HepG2 (cell line): ENCODE data around the gene RIN3. TPM values are rescaled to one million over a fixed set of nuclear protein-coding genes. Genes with fewer than 3 reads are reported as not detected.

ENCODE experiments used
- ATAC-seq: fragments of 200-7000 bp; cut with Tn5 transposase; 3 replicates; pipeline ENCODE4 v1.9.1; 2020; ENCODE audit warnings: mild to moderate bottlenecking, moderate library complexity
- BruUV-seq: library from RNA; stranded (reverse); fragments of 400-500 nt; replicated peaks from 2 replicates; lab custom pipeline; 2021; lab: Mats Ljungman, UMichigan
- CTCF ChIA-PET: fragments of 300-600 bp; formaldehyde crosslinking; extraction: SDS; loops from one replicate; lab custom pipeline; 2021; ENCODE audit warnings: low total read pairs, inconsistent platforms, low intra/inter-chr PET ratio; lab: Yijun Ruan, JAX
- POLR2A ChIA-PET: fragments of 350-600 bp; sonication (Branson Sonifier 250); formaldehyde crosslinking; loops from one replicate; lab custom pipeline; 2020; ENCODE audit warnings: antibody characterized with exemption, inconsistent platforms; lab: Yijun Ruan, JAX
- DNase-seq: peaks from one replicate; pipeline ENCODE4 v3.0.0-alpha.2; 2015; ENCODE audit warnings: low spot score
- FAIRE-seq: peaks from 3 replicates; lab custom pipeline; 2011; peaks lifted over from hg19 to GRCh38; lab: Jason Lieb, UNC
- H2AFZ ChIP-seq: one replicate; pipeline ENCODE4 v1.6.1; 2011; ENCODE audit warnings: low read length, inconsistent platforms
- H3K27ac ChIP-seq: fragments of 300-600 bp; 3 replicates; pipeline ENCODE4 v1.8.0; 2011; ENCODE audit warnings: mixed run types, mild to moderate bottlenecking, mixed read lengths, low read length, inconsistent platforms; ENCODE audit not compliant: insufficient read depth; ENCODE audit errors: extremely low read length
- H3K27me3 ChIP-seq, 2 experiments: fragments of 200-600 bp in 1 of 2; 2 replicates in 1 of 2; 3 replicates in 1 of 2; pipeline versions ENCODE4 v1.6.0 to v1.8.0; 2011; ENCODE audit warnings: low read length in 2 of 2, mild to moderate bottlenecking in 2 of 2, moderate library complexity in 2 of 2, inconsistent platforms in 1 of 2; ENCODE audit not compliant: insufficient read depth in 2 of 2, control insufficient read depth in 1 of 2
- H3K36me3 ChIP-seq, 2 experiments: fragments of 200-600 bp in 1 of 2; replicated peaks in 1 of 2; 2 replicates in 1 of 2; 3 replicates in 1 of 2; pipeline versions ENCODE4 v1.5.1 to v1.8.0; 2011; ENCODE audit warnings: low read length in 2 of 2, inconsistent platforms in 1 of 2; ENCODE audit not compliant: insufficient read depth in 2 of 2, control insufficient read depth in 1 of 2
- H3K4me1 ChIP-seq: 2 replicates; pipeline ENCODE4 v1.5.1; 2012; ENCODE audit warnings: low read length, inconsistent platforms; ENCODE audit not compliant: insufficient read depth
- H3K4me2 ChIP-seq: 2 replicates; pipeline ENCODE4 v1.6.0; 2011; ENCODE audit warnings: low read depth, low read length, inconsistent platforms
- H3K4me3 ChIP-seq, 3 experiments: fragments of 200-600 bp in 1 of 3; sonication (generic), shearing (Covaris generic) in 1 of 3; replicated peaks in 1 of 3; 2 replicates each; pipeline ENCODE4 v1.5.1; 2011 to 2016; ENCODE audit warnings: low read length in 3 of 3, inconsistent platforms in 2 of 3, low read depth in 2 of 3, mild to moderate bottlenecking in 2 of 3, control low read depth in 1 of 3, mixed read lengths in 1 of 3; ENCODE audit not compliant: insufficient read depth in 1 of 3
- H3K79me2 ChIP-seq: one replicate; pipeline ENCODE4 v1.6.1; 2011; ENCODE audit warnings: low read length, inconsistent platforms; ENCODE audit not compliant: insufficient read depth
- H3K9ac ChIP-seq: 2 replicates; pipeline ENCODE4 v1.6.0; 2011; ENCODE audit warnings: mild to moderate bottlenecking, low read depth, low read length, inconsistent platforms; ENCODE audit not compliant: insufficient read depth
- H3K9me3 ChIP-seq: 2 replicates; pipeline ENCODE4 v1.5.1; 2012; ENCODE audit warnings: mild to moderate bottlenecking, low read length
- H4K20me1 ChIP-seq: 2 replicates; pipeline ENCODE4 v1.6.0; 2011; ENCODE audit warnings: inconsistent platforms, mild to moderate bottlenecking, low read length, moderate library complexity; ENCODE audit not compliant: insufficient read depth
- ASH2L ChIP-seq: fragments of 300-600, 200-600 bp; sonication (generic); IDR thresholded peaks from 2 replicates; pipeline ENCODE4 v1.7.0; 2017; ENCODE audit warnings: low read depth, mild to moderate bottlenecking, moderate library complexity, mixed read lengths, low read length; ENCODE audit not compliant: insufficient read length
- KDM2A ChIP-seq: sonication (generic); formaldehyde crosslinking; IDR thresholded peaks from 2 replicates; pipeline ENCODE4 v1.4.0; 2020; ENCODE audit warnings: low read depth, missing genetic modification reagents, borderline replicate concordance
- KLF15 ChIP-seq: sonication (generic); formaldehyde crosslinking; IDR thresholded peaks from 2 replicates; pipeline ENCODE4 v1.8.1; 2023; ENCODE audit warnings: borderline replicate concordance, mild to moderate bottlenecking, inconsistent platforms, missing genetic modification reagents, mixed read lengths
- MTF2 ChIP-seq: sonication (generic); formaldehyde crosslinking; IDR thresholded peaks from 2 replicates; pipeline ENCODE4 v1.5.0; 2020; ENCODE audit warnings: missing genetic modification reagents, borderline replicate concordance
- RAD51 ChIP-seq: fragments of 450-650 bp; IDR thresholded peaks from 2 replicates; pipeline ENCODE4 v1.6.1; 2016; ENCODE audit warnings: borderline replicate concordance
- SNAI1 ChIP-seq: sonication (generic); formaldehyde crosslinking; IDR thresholded peaks from 2 replicates; pipeline ENCODE4 v1.5.0; 2020; ENCODE audit warnings: mild to moderate bottlenecking, missing genetic modification reagents, borderline replicate concordance
- SNAPC5 ChIP-seq: sonication (generic); formaldehyde crosslinking; IDR thresholded peaks from 2 replicates; pipeline ENCODE4 v1.8.1; 2023; ENCODE audit warnings: mild to moderate bottlenecking, missing genetic modification reagents, borderline replicate concordance
- YY1 ChIP-seq: IDR thresholded peaks from 2 replicates; pipeline ENCODE4 v1.6.1; 2011; ENCODE audit warnings: low read length, low read depth, moderate library complexity, mild to moderate bottlenecking; ENCODE audit not compliant: insufficient read depth, insufficient replicate concordance
- ZBTB33 ChIP-seq: sonication (generic); formaldehyde crosslinking; IDR thresholded peaks from 2 replicates; pipeline ENCODE4 v1.4.0; 2020; ENCODE audit warnings: missing genetic modification reagents
- ZNF24 ChIP-seq: fragments of 450-650 bp; IDR thresholded peaks from 2 replicates; pipeline ENCODE4 v1.6.1; 2017; ENCODE audit warnings: antibody characterized with exemption, mild to moderate bottlenecking
- ZNF30 ChIP-seq: sonication (generic); formaldehyde crosslinking; IDR thresholded peaks from 2 replicates; pipeline ENCODE4 v1.5.0; 2020; ENCODE audit warnings: mild to moderate bottlenecking, missing genetic modification reagents
- ZNF567 ChIP-seq: sonication (generic); formaldehyde crosslinking; IDR thresholded peaks from 2 replicates; pipeline ENCODE4 v1.8.1; 2023; ENCODE audit warnings: mild to moderate bottlenecking, missing genetic modification reagents, borderline replicate concordance
- ZNF839 ChIP-seq: sonication (generic); formaldehyde crosslinking; IDR thresholded peaks from 2 replicates; pipeline ENCODE4 v1.4.0; 2020; ENCODE audit warnings: missing genetic modification reagents, mild to moderate bottlenecking, borderline replicate concordance
- ZNF841 ChIP-seq: sonication (generic); formaldehyde crosslinking; IDR thresholded peaks from 2 replicates; pipeline ENCODE4 v1.8.1; 2023; ENCODE audit warnings: missing genetic modification reagents, borderline replicate concordance
- ZSCAN25 ChIP-seq: sonication (generic); formaldehyde crosslinking; IDR thresholded peaks from 2 replicates; pipeline ENCODE4 v1.8.0; 2022; ENCODE audit warnings: mild to moderate bottlenecking, missing genetic modification reagents
- WGBS: methylation state at CpG from one replicate; pipeline ENCODE4 v1.1.6; 2017; ENCODE audit warnings: low lambda C conversion rate; 5-methylcytosine and 5-hydroxymethylcytosine counted together
- in situ Hi-C: cut with HindIII; loops from 2 replicates; pipeline ENCODE4 v1.10.0; 2017; ENCODE audit warnings: low pct_unique_long_range_greater_than_20kb; ENCODE audit not compliant: extremely low pct_ligation_motif_present
- intact Hi-C: fragments of 100-400 bp; cut with micrococcal nuclease; formaldehyde crosslinking; loops from one replicate; pipeline ENCODE4 v1.10.0; 2022; ENCODE audit not compliant: unreplicated experiment
- polyA plus RNA-seq, 8 experiments: library from polyadenylated mRNA; depleted of rRNA in 3 of 8; stranded (reverse) in 7 of 8; unstranded in 1 of 8; fragments of >200 nt; fragmentation: Illumina TruSeq in 4 of 8; extraction: Trizol in 4 of 8; gene quantifications; 2 replicates each; pipeline versions ENCODE4 v1.2.1 to v1.2.3, GENCODE V29; 2011 to 2016; ENCODE audit warnings: low read depth in 4 of 8, missing spikeins in 1 of 8, mixed read lengths in 1 of 8; ENCODE audit not compliant: insufficient read depth in 1 of 8
- total RNA-seq, 5 experiments: library from RNA; depleted of rRNA; stranded (reverse); fragments of >200 nt; fragmentation: Illumina TruSeq; extraction: Trizol; gene quantifications; 2 replicates each; pipeline ENCODE4 v1.2.3, GENCODE V29; 2016; ENCODE audit warnings: low read depth in 1 of 5
- TF ChIP-seq, protein P1 (sequence below): sonication (generic); formaldehyde crosslinking; IDR thresholded peaks from 2 replicates; pipeline ENCODE4 v1.4.0; 2020; ENCODE audit warnings: mild to moderate bottlenecking, missing genetic modification reagents
- TF ChIP-seq, protein P2 (sequence below): sonication (generic); formaldehyde crosslinking; IDR thresholded peaks from 2 replicates; pipeline ENCODE4 v1.8.1; 2023; ENCODE audit warnings: missing genetic modification reagents, inconsistent platforms, borderline replicate concordance
- TF ChIP-seq, protein P3 (sequence below): sonication (generic); formaldehyde crosslinking; conservative IDR thresholded peaks from 2 replicates; pipeline ENCODE4 v1.8.0; 2022; ENCODE audit warnings: missing genetic modification reagents
- TF ChIP-seq, protein P4 (sequence below): sonication (generic); formaldehyde crosslinking; IDR thresholded peaks from 2 replicates; pipeline ENCODE4 v1.8.1; 2023; ENCODE audit warnings: mild to moderate bottlenecking, missing genetic modification reagents

RIN3 gene
- total and polyA plus RNA-seq, 2 of the 13 experiments (the other 11 are each of a cell fraction or from before 2014, with no cell fraction given): 2.3 to 3.6 TPM

GRCh38 chr14:92464716-92465115 is 48.9 kb upstream of the RIN3 start:
- no peak overlapping the region for H3K9ac ChIP-seq
- ATAC-seq (no peak), FAIRE-seq (no peak), DNase-seq (no peak)
- no TSS peak for BruUV-seq
- no peaks in the 10 kb centered on the region for H3K9me3 ChIP-seq
- H3K79me2 ChIP-seq: no peaks in the 10 kb centered on the region
- intact Hi-C loops (no loop called here), in situ Hi-C loops (no loop called here)
- H3K36me3 ChIP-seq: no peaks in the 10 kb centered on the region
- no peak overlapping the region for H3K27ac ChIP-seq
- WGBS: 0% methylated on average over 6 of the region's 9 CpGs
- H2AFZ ChIP-seq: no peak overlapping the region
- no peaks in the 10 kb centered on the region for H4K20me1 ChIP-seq
- H3K4me1 ChIP-seq: no peaks in the 10 kb centered on the region
- ChIA-PET CTCF (no interaction called here), POLR2A (no interaction called here)
- peaks cover 3 to 30% of the 10 kb centered on the region in 2 experiments; a peak in 4 of 5 replicates for H3K27me3 ChIP-seq
- no peak overlapping the region for H3K4me2 ChIP-seq
- H3K4me3 ChIP-seq: no peak overlapping the region
- TF ChIP-seq, protein P1, sequence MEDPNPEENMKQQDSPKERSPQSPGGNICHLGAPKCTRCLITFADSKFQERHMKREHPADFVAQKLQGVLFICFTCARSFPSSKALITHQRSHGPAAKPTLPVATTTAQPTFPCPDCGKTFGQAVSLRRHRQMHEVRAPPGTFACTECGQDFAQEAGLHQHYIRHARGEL (CRISPR knock-in tag): no peak
- no peak for TF ChIP-seq KLF15 (CRISPR knock-in tag)
- no peak for TF ChIP-seq SNAI1
- TF ChIP-seq ZSCAN25 (CRISPR knock-in tag): no peak
- no peak for TF ChIP-seq SNAPC5 (CRISPR knock-in tag)
- TF ChIP-seq ZNF567 (CRISPR knock-in tag): no peak
- TF ChIP-seq MTF2 (CRISPR knock-in tag): no peak
- no peak for TF ChIP-seq ZBTB33 (CRISPR knock-in tag)
- no peak for TF ChIP-seq RAD51
- TF ChIP-seq ZNF841 (CRISPR knock-in tag): no peak
- TF ChIP-seq KDM2A: no peak
- TF ChIP-seq, protein P2, sequence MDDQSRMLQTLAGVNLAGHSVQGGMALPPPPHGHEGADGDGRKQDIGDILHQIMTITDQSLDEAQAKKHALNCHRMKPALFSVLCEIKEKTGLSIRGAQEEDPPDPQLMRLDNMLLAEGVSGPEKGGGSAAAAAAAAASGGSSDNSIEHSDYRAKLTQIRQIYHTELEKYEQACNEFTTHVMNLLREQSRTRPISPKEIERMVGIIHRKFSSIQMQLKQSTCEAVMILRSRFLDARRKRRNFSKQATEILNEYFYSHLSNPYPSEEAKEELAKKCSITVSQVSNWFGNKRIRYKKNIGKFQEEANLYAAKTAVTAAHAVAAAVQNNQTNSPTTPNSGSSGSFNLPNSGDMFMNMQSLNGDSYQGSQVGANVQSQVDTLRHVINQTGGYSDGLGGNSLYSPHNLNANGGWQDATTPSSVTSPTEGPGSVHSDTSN (CRISPR knock-in tag): no peak
- TF ChIP-seq YY1: no peak
- no peak for TF ChIP-seq ASH2L
- no peak for TF ChIP-seq ZNF30 (CRISPR knock-in tag)
- TF ChIP-seq, protein P3, sequence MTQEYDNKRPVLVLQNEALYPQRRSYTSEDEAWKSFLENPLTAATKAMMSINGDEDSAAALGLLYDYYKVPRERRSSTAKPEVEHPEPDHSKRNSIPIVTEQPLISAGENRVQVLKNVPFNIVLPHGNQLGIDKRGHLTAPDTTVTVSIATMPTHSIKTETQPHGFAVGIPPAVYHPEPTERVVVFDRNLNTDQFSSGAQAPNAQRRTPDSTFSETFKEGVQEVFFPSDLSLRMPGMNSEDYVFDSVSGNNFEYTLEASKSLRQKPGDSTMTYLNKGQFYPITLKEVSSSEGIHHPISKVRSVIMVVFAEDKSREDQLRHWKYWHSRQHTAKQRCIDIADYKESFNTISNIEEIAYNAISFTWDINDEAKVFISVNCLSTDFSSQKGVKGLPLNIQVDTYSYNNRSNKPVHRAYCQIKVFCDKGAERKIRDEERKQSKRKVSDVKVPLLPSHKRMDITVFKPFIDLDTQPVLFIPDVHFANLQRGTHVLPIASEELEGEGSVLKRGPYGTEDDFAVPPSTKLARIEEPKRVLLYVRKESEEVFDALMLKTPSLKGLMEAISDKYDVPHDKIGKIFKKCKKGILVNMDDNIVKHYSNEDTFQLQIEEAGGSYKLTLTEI: no peak
- no peak for TF ChIP-seq ZNF839 (CRISPR knock-in tag)
- TF ChIP-seq, protein P4, sequence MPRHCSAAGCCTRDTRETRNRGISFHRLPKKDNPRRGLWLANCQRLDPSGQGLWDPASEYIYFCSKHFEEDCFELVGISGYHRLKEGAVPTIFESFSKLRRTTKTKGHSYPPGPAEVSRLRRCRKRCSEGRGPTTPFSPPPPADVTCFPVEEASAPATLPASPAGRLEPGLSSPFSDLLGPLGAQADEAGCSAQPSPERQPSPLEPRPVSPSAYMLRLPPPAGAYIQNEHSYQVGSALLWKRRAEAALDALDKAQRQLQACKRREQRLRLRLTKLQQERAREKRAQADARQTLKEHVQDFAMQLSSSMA (CRISPR knock-in tag): no peak
- TF ChIP-seq ZNF24: no peak
